BLaER1 (cell line): ENCODE measurements around the gene NAV2.

Source experiments
- H3K27ac ChIP-seq: shearing (Covaris generic); formaldehyde crosslinking; 2 replicates; pipeline ENCODE4 v1.8.1; 2022
- H3K27me3 ChIP-seq: shearing (Covaris generic); formaldehyde crosslinking; 2 replicates; pipeline ENCODE4 v1.8.1; 2022
- H3K36me3 ChIP-seq: shearing (Covaris generic); formaldehyde crosslinking; 2 replicates; pipeline ENCODE4 v1.8.1; 2022
- H3K4me1 ChIP-seq: shearing (Covaris generic); formaldehyde crosslinking; 2 replicates; pipeline ENCODE4 v1.8.1; 2022
- H3K4me2 ChIP-seq: shearing (Covaris generic); formaldehyde crosslinking; 2 replicates; pipeline ENCODE4 v1.8.1; 2022
- H3K4me3 ChIP-seq: shearing (Covaris generic); formaldehyde crosslinking; 2 replicates; pipeline ENCODE4 v1.8.1; 2022
- H3K9ac ChIP-seq: shearing (Covaris generic); formaldehyde crosslinking; 2 replicates; pipeline ENCODE4 v1.8.1; 2022
- H3K9me3 ChIP-seq: shearing (Covaris generic); formaldehyde crosslinking; 2 replicates; pipeline ENCODE4 v1.8.1; 2022
- H4K20me1 ChIP-seq: shearing (Covaris generic); formaldehyde crosslinking; 2 replicates; pipeline ENCODE4 v1.8.1; 2022
- Cebpa-rat ChIP-seq: shearing (Covaris generic); IDR thresholded peaks from 2 replicates; pipeline ENCODE4 v1.8.1; 2022

The NAV2 gene

DNA sequence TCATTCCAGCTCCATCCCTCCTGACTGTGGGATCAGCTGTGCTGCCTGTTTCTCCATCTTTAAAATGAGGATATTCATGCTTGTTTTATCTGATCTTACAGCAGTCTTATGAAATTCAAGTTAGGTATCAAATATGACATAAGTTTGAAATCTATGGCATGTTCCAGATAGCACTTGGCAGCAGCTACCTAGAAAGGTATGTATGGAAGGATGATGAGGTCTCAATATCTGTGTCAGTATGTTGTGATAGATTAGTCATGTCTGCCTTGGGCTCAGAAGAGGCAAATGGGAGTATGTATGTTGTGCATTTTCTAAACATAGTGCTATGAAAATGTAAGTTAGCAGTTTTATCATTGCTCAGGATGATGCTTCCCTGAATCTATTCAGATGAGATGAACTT is 122.1 kb downstream of the NAV2 start:
- Histone ChIP-seq H4K20me1 (no peaks in the 10 kb centered on the region), H3K9me3 (peaks cover 9% of the 10 kb centered on the region), H3K27me3 (no peaks in the 10 kb centered on the region), H3K36me3 (no peaks in the 10 kb centered on the region), H3K4me1 (no peaks in the 10 kb centered on the region; the same call in 1 of the 2 replicates), H3K9ac (no peak overlapping the region), H3K4me2 (no peak overlapping the region), H3K4me3 (no peak overlapping the region), H3K27ac (no peak overlapping the region)
- TF ChIP-seq Cebpa-rat: no peak

DNA sequence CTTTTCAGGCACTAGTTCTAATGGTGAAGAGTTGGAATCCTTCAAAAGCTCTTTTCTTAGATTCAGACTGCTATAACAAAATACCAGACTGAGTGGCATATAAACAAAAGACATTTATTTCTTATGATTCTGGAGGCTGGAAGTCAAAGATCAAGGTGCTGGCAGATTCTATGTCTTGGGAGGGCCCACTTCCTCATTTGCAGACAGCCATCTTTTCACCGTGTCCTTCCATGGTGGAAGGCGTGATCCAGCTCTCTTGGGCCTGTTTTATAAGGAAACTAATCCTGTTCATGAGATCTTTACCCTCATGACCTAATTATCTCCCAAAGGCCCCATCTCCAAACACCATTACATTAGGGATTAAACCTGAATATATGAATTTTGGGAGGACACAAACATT is 124.0 kb downstream of the NAV2 start:
- H3K27ac ChIP-seq: no peak overlapping the region
- H4K20me1 ChIP-seq: no peaks in the 10 kb centered on the region
- H3K4me1 ChIP-seq: no peaks in the 10 kb centered on the region
- no peaks in the 10 kb centered on the region for H3K36me3 ChIP-seq
- no peak overlapping the region for H3K9ac ChIP-seq
- peaks cover 9% of the 10 kb centered on the region for H3K9me3 ChIP-seq
- H3K4me3 ChIP-seq: no peak overlapping the region
- no peak for TF ChIP-seq Cebpa-rat
- no peaks in the 10 kb centered on the region for H3K27me3 ChIP-seq
- no peak overlapping the region for H3K4me2 ChIP-seq

DNA sequence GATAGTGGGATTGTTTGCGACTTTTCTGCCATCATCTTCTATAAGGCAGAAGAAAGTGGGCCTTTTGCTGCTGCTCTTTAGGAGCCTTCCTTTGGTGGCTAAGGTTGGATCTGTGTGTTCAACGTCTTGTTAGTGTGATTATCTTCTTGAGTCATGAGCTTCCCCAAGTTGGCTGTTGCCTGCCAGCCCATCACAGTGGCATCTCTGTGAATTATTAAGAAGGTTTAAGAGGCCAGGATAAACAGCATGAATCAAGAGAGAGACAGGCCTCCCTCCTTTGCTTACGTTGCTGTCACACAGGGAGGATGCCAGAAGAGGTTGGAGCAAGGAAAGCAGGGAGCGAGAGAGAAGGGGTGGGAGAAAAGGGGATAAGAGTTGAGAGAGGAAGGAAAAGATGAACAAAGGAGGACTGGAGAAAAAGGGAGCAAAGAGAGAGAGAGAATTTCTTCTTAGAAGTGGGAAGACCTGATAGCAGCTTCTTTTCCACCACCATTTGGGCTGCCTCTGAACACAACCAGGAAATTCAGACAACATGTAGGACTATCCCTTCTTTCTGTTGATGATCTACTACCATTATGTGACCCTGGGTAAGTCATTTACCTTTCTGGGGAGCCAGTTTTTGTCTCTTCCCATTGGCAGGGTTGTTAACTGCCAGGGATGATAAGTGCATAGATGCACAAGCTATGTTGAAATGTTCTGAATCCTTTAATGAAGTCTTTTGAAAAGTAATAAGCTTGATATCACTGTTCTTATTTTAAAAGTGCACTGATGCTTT is 126.5 kb downstream of the NAV2 start:
- Histone ChIP-seq H3K27me3 (no peaks in the 10 kb centered on the region), H4K20me1 (no peaks in the 10 kb centered on the region), H3K4me3 (no peak overlapping the region), H3K27ac (no peak overlapping the region), H3K4me2 (no peak overlapping the region), H3K36me3 (no peaks in the 10 kb centered on the region), H3K4me1 (no peaks in the 10 kb centered on the region), H3K9ac (no peak overlapping the region), H3K9me3 (no peaks in the 10 kb centered on the region)
- no peak for TF ChIP-seq Cebpa-rat

DNA sequence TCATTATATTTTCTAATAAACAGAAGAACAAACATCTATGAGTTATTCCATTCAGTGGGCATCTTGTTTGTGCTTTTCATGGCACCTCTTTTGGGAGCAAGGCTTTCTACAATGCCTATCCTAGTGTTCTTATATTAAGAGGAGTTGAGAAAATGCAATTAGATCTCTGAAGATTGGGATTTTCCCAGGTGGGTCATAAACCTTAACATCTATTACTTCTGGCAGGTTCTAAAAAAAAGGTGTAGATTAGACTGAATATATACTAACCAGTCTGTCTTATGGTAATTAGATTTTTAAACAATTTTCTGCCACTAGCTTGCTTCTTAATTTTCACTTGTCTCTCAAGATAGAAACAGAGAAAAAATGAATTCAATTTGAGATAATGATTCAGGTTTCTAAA is 128.3 kb downstream of the NAV2 start:
- no peak overlapping the region for H3K4me3 ChIP-seq
- H3K27ac ChIP-seq: no peak overlapping the region
- no peaks in the 10 kb centered on the region for H3K9me3 ChIP-seq
- TF ChIP-seq Cebpa-rat: no peak
- H3K4me2 ChIP-seq: no peak overlapping the region
- no peaks in the 10 kb centered on the region for H3K4me1 ChIP-seq
- H3K9ac ChIP-seq: no peak overlapping the region
- no peaks in the 10 kb centered on the region for H3K27me3 ChIP-seq
- H4K20me1 ChIP-seq: no peaks in the 10 kb centered on the region
- no peaks in the 10 kb centered on the region for H3K36me3 ChIP-seq

DNA sequence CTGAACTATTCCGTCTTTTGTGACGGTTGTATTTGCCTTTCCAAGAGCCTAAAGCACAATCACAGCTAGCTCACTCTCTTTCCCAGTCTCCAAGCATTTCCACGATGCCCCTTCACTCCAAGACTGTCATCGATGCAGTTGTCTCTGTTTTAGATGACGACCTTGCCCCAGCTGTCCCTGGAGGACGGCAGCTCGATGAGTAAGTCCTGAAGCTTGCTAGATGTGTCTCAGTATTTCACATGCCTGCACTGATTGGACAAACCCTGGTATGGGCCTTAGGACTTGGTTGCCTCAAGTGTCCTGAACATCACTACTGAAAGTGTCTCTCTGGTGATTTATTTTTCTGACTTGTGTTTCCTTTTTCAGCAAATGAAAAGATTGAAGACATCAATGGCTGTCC is 129.9 kb downstream of the NAV2 start:
- Histone ChIP-seq H3K27ac (no peak overlapping the region), H3K4me3 (no peak overlapping the region), H3K4me2 (no peak overlapping the region), H4K20me1 (no peaks in the 10 kb centered on the region), H3K9me3 (no peaks in the 10 kb centered on the region), H3K36me3 (no peaks in the 10 kb centered on the region), H3K9ac (no peak overlapping the region), H3K27me3 (no peaks in the 10 kb centered on the region), H3K4me1 (no peaks in the 10 kb centered on the region)
- no peak for TF ChIP-seq Cebpa-rat

DNA sequence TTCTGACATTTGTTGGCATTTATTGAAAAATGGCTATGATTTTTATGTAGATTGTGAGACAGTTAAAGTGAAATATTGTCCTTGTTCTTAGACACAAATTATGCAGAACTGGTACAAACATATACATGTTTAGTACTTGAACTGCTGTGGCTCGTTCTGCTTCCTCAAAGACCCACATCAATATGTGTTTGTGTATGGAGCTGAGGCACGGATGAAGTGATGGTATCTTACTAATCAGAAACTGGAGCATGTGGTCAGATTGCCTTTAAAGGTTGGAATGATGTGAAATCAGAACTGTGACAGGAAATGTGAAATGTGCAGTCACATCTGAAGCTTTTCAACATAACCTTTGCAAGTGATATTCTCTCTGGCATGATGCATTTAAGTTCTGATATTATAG is 130.4 kb downstream of the NAV2 start:
- Histone ChIP-seq H3K9me3 (no peaks in the 10 kb centered on the region), H3K9ac (no peak overlapping the region), H4K20me1 (no peaks in the 10 kb centered on the region)

DNA sequence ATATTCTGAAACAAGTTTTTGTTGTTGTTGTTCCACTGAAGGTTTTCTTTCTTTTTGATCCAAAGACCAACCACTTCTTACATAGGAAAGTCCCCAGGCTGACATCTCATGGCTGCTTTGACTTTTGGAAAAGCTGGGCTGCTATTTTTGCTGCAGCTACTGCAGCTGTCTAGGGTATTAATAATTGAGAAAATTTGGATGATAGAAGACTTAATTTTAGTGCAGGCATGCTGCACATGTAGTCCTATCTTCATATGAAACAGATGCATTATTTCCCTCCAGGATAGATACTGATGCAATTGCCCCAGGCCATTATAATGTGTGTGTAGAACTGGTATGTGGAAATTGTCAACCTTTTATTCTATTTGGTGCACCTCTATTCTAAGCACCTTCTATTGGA is 131.4 kb downstream of the NAV2 start:
- Histone ChIP-seq H3K27me3 (no peaks in the 10 kb centered on the region), H3K9ac (no peak overlapping the region), H3K4me2 (no peak overlapping the region), H3K36me3 (no peaks in the 10 kb centered on the region), H3K27ac (no peak overlapping the region), H3K9me3 (no peaks in the 10 kb centered on the region), H3K4me3 (no peak overlapping the region), H4K20me1 (no peaks in the 10 kb centered on the region), H3K4me1 (no peaks in the 10 kb centered on the region)
- no peak for TF ChIP-seq Cebpa-rat

More for the DNA sequence above, 130.4 kb downstream of the NAV2 start:
- Histone ChIP-seq H3K27ac (no peak overlapping the region), H3K27me3 (no peaks in the 10 kb centered on the region), H3K36me3 (no peaks in the 10 kb centered on the region), H3K4me1 (no peaks in the 10 kb centered on the region), H3K4me3 (no peak overlapping the region), H3K4me2 (no peak overlapping the region)
- TF ChIP-seq Cebpa-rat: no peak

DNA sequence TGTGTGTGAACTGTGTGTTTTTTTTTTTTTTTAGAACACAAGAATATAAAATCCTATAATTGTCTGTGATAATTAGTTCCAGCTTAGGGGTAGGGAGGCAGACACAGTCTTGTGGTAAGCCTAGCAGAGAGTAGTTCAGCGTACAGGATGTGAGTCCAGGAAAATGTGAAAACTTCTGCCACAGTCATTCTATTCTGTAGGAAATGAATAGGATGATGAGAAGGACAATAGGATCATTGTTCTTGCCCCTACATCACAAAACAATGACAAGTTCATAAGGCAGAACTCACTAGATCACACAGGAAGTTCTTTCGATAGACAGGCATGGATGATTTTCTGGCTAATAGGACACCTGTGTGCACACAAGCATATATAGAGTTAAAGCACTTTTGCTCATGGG is 132.2 kb downstream of the NAV2 start:
- Histone ChIP-seq H3K27ac (no peak overlapping the region), H3K4me1 (no peaks in the 10 kb centered on the region), H3K9me3 (no peaks in the 10 kb centered on the region), H3K4me2 (no peak overlapping the region), H3K9ac (no peak overlapping the region), H4K20me1 (no peaks in the 10 kb centered on the region), H3K36me3 (no peaks in the 10 kb centered on the region), H3K27me3 (no peaks in the 10 kb centered on the region), H3K4me3 (no peak overlapping the region)
- no peak for TF ChIP-seq Cebpa-rat

DNA sequence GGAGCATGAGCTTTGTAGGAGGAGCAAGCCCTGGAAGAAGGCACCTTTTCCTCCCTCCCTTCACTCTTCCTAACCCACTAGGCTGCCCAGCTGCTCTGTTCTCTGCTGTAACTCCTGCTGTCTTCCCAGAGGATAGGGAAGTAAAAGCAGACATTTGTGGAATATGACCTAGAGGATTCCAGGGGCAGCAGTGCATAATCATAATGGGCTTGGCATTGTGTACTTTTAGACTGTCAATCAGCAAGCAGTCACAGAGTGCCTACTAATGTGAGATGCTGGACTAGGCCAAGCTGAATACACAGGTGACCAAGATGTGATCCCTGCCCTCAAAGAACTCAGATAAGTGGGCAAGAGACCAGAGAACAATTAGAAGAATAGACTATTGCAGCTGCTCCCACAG is 133.0 kb downstream of the NAV2 start:
- Histone ChIP-seq H3K4me2 (no peak overlapping the region), H3K9me3 (no peaks in the 10 kb centered on the region), H3K27ac (no peak overlapping the region), H3K4me3 (no peak overlapping the region), H3K9ac (no peak overlapping the region), H4K20me1 (no peaks in the 10 kb centered on the region), H3K4me1 (no peaks in the 10 kb centered on the region), H3K27me3 (no peaks in the 10 kb centered on the region), H3K36me3 (no peaks in the 10 kb centered on the region)
- TF ChIP-seq Cebpa-rat: no peak

DNA sequence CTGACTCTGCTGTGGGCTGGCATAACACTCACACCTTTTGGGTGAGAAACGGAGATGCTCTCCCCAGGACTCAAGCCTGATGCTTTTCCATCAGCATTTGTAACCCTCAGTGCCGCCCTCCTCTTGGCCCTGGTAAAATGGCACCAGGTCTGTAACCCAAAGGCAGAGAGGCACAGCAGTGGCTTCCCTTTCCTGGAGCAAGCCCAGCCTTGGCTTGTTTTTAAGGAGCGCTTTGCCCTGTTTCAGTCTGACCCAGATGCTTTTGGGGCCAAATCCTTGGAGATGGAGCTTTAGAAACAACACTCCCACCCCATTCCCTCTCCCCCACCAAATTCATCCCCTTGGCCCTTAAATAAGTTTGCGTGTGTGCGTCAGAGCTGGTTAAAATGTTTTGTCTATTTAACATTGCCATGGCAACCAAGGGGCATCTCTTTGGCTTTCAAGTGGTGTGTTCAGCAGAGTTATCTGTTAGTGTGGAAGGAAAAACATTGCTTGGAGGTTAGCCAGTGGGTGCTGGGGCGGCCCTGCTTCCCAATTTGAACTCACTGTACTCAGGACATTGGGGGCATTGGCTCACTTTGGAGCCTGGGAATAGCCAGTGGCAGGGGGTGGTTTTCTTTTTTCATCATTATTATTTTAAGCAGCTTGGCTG is 134.1 kb downstream of the NAV2 start:
- Histone ChIP-seq H3K4me1 (no peaks in the 10 kb centered on the region), H3K9ac (no peak overlapping the region), H4K20me1 (no peaks in the 10 kb centered on the region), H3K27ac (no peak overlapping the region), H3K27me3 (no peaks in the 10 kb centered on the region), H3K9me3 (no peaks in the 10 kb centered on the region), H3K36me3 (no peaks in the 10 kb centered on the region), H3K4me3 (no peak overlapping the region), H3K4me2 (no peak overlapping the region)
- no peak for TF ChIP-seq Cebpa-rat

DNA sequence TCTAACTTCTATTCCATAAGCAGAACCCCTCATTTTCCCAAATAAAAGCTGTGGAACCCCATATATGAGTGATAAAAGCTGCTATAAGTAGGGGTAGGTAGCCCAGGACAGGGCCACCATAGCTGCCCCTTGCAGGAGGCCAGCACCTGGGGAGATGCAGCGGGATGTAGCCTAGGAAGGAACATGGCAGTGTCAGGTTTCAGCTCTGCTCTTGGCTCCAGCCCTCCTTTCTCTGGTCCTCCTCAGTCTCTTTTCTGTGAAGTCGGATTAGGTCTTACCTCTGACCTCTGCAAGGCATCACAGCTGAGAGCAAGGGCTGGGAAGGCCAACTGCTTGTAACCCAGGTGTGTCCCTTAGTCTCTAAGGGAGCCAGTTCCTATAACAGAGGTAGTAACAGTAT is 135.6 kb downstream of the NAV2 start:
- Histone ChIP-seq H3K27ac (no peak overlapping the region), H3K4me3 (no peak overlapping the region), H3K9ac (no peak overlapping the region), H3K4me2 (no peak overlapping the region), H4K20me1 (no peaks in the 10 kb centered on the region), H3K36me3 (no peaks in the 10 kb centered on the region), H3K27me3 (no peaks in the 10 kb centered on the region), H3K9me3 (no peaks in the 10 kb centered on the region), H3K4me1 (peaks cover 5% of the 10 kb centered on the region)
- no peak for TF ChIP-seq Cebpa-rat
